Thyroid gland (tissue), 4 donors: ENCODE measurements around the gene SDC4. TPM values are rescaled to one million over a fixed set of nuclear protein-coding genes. Genes with fewer than 3 reads are reported as not detected.
A peak's percentile ranks its signal among the peaks of the same experiment; 100 is the strongest.

Experiments used
- DNase-seq, 2 donors: peaks; one replicate each; pipeline ENCODE4 v3.0.0-alpha.2; 2019
- H3K27ac ChIP-seq, 3 donors: fragments of 200-600 bp; sonication (generic); 1 replicate in 2 of 3; 2 replicates in 1 of 3; pipeline ENCODE4 v1.5.1; 2016 to 2019; ENCODE audit warnings: mild to moderate bottlenecking in 1 of 3, moderate library complexity in 1 of 3
- H3K27me3 ChIP-seq: fragments of 200-600 bp; sonication (generic); one replicate; pipeline ENCODE4 v1.5.1; 2019
- H3K36me3 ChIP-seq, 2 donors: fragments of 200-600 bp; sonication (generic); one replicate each; pipeline ENCODE4 v1.5.1; 2016 to 2019
- H3K4me1 ChIP-seq, 2 donors: fragments of 200-600 bp; sonication (generic); one replicate each; pipeline ENCODE4 v1.5.1; 2017 to 2019
- H3K4me3 ChIP-seq, 3 donors: fragments of 200-600 bp; sonication (generic); replicated peaks in 1 of 3; 1 replicate in 2 of 3; 2 replicates in 1 of 3; pipeline ENCODE4 v1.5.1; 2016; ENCODE audit warnings: mild to moderate bottlenecking in 1 of 3
- H3K9me3 ChIP-seq: fragments of 200-600 bp; sonication (generic); one replicate; pipeline ENCODE4 v1.5.1; 2017
- POLR2A ChIP-seq, 2 donors: fragments of 450-650 bp; IDR thresholded peaks; one replicate each; pipeline ENCODE4 v1.6.1; 2017; ENCODE audit warnings: antibody characterized with exemption in 2 of 2, mild to moderate bottlenecking in 2 of 2, moderate library complexity in 1 of 2
- WGBS, 2 donors: methylation state at CpG; one replicate each; pipeline ENCODE4 v1.1.5; 2017; 5-methylcytosine and 5-hydroxymethylcytosine counted together
- intact Hi-C: fragments of 100-400 bp; cut with DNase I; formaldehyde crosslinking; loops from one replicate; pipeline ENCODE4 v1.15.1; 2023
- total RNA-seq, 4 donors: library from RNA; depleted of rRNA; stranded (reverse); fragments of >200 nt; gene quantifications; one replicate each; pipeline ENCODE4 v1.2.3, GENCODE V29; 2016
- TF ChIP-seq, protein P1 (sequence below), 6 experiments: fragments of 200-600 bp in 3 of 6; fragments of 450-650 bp in 3 of 6; sonication (generic) in 3 of 6; IDR thresholded peaks; one replicate each; pipeline ENCODE4 v1.5.1; 2016 to 2019; ENCODE audit warnings: antibody characterized with exemption in 6 of 6, mild to moderate bottlenecking in 2 of 6, inconsistent platforms in 1 of 6, moderate library complexity in 1 of 6

The SDC4 gene
- total RNA-seq, 4 donors from 2014 or later, result 35.5 to 101 (median 63.3) TPM

DNA sequence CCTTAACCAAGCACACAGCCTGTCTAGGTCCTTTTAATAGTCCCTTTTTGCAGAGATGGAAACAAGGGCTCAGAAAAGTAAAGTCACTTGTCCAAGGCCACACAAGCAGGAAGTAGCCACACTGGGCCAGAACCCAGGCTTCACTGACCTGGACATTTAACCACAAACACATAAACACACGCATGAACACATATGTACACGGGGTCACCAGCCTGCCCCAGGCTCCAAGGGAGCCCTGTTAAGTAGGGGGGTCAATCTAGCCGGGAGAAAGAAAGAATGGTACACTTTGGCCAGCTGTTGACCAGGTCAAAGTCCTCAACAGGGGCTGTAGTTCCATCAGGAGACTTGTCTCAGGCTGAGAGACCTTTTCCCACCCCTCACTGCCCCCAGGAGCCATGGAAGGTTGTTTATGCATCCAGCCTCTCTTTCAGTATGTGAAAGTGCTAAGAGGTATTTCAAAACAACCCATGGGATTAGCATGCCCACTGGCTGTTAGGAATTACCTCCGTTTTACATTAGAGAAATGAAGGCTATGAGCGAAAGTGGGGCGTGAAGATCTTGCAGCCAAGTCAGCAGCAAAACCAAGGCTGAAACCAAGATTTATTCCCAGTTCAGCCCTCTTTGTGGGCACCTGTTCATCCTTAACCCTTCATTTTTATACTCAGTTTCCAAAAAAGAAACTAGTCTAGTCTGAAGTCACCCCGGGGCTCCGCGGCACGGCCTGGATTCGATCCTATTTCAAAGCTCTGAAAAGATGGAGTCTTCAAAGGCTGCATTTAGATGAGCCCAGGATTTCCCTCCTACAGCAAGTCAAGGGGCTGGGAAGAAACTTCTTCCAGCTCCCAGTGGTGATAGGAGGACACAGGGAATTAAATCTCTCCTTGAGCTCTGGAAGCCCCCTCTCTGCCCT, 9.8 kb downstream of the SDC4 start:
- no peak for TF ChIP-seq POLR2A (IDR thresholded peaks at IDR 0.05)
- TF ChIP-seq, protein P1, sequence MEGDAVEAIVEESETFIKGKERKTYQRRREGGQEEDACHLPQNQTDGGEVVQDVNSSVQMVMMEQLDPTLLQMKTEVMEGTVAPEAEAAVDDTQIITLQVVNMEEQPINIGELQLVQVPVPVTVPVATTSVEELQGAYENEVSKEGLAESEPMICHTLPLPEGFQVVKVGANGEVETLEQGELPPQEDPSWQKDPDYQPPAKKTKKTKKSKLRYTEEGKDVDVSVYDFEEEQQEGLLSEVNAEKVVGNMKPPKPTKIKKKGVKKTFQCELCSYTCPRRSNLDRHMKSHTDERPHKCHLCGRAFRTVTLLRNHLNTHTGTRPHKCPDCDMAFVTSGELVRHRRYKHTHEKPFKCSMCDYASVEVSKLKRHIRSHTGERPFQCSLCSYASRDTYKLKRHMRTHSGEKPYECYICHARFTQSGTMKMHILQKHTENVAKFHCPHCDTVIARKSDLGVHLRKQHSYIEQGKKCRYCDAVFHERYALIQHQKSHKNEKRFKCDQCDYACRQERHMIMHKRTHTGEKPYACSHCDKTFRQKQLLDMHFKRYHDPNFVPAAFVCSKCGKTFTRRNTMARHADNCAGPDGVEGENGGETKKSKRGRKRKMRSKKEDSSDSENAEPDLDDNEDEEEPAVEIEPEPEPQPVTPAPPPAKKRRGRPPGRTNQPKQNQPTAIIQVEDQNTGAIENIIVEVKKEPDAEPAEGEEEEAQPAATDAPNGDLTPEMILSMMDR (IDR thresholded peaks at IDR 0.05), result no peak
- no peaks in the 10 kb centered on the region for H3K9me3 ChIP-seq
- 89 to 90% methylated on average over 11 of the region's 11 CpGs for WGBS, 2 donors
- intact Hi-C loops, result no loop called here
- no peaks in the 10 kb centered on the region for H3K27me3 ChIP-seq
- peaks cover 3 to 4% of the 10 kb centered on the region in 2 donors for H3K36me3 ChIP-seq
- DNase-seq, result no peak
- H3K27ac ChIP-seq, result peak overlapping the region; percentile 79 to 97 (median 93)
- no peak overlapping the region for H3K4me3 ChIP-seq
- peaks cover 66 to 74% of the 10 kb centered on the region in 2 donors for H3K4me1 ChIP-seq

DNA sequence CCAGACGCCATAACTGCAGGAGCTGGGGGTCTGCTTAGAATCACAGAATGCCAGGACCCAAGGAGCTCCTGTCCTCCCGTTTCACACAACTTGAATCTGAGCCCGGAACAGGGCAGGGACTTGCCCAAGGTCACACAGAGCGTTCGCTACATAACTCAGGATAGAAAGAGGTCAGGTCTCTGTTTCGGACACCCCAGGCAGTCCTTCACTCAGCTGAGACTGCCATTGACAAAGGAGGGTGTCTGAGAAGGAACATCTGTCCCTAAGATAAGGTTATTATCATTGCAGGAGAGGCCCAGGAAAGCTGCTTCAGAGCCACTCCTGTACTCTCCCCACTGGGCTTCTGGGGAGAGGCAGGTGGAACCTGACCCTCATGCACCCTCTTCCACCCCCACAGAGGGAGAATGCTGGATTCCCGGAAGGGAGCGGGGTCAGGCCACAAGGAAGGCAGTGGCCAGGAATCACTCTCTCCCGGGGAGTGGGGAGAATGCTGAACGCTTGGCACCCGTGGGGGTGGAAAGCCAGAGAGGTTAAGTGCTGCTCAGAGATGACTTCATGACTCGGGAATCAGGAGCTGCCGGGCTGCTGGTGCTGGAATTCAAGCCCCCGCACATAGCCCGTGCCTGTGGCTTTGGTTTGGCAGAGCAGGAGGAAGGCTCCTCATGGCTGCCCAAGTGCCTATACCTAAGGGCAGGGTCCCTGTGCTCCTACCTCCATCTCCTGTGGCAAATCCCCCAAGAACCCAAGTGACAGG, 10.7 kb downstream of the SDC4 start:
- TF ChIP-seq, protein P1 (IDR thresholded peaks at IDR 0.05), result no peak
- TF ChIP-seq POLR2A (IDR thresholded peaks at IDR 0.05), result peak in 1 of 2 donors; percentile 50
- DNase-seq, result peak; percentile 87 to 90
- intact Hi-C loops, result no loop called here
- peaks cover 57 to 66% of the 10 kb centered on the region in 2 donors for H3K4me1 ChIP-seq
- H3K4me3 ChIP-seq, result no peak overlapping the region
- no peaks in the 10 kb centered on the region for H3K27me3 ChIP-seq
- H3K9me3 ChIP-seq, result no peaks in the 10 kb centered on the region
- H3K36me3 ChIP-seq, result peaks cover 8% of the 10 kb centered on the region in 2 donors
- WGBS, 2 donors, result 41 to 60% methylated on average over 12 to 15 of the region's 15 CpGs
- peak overlapping the region; percentile 79 to 97 (median 93) for H3K27ac ChIP-seq

DNA sequence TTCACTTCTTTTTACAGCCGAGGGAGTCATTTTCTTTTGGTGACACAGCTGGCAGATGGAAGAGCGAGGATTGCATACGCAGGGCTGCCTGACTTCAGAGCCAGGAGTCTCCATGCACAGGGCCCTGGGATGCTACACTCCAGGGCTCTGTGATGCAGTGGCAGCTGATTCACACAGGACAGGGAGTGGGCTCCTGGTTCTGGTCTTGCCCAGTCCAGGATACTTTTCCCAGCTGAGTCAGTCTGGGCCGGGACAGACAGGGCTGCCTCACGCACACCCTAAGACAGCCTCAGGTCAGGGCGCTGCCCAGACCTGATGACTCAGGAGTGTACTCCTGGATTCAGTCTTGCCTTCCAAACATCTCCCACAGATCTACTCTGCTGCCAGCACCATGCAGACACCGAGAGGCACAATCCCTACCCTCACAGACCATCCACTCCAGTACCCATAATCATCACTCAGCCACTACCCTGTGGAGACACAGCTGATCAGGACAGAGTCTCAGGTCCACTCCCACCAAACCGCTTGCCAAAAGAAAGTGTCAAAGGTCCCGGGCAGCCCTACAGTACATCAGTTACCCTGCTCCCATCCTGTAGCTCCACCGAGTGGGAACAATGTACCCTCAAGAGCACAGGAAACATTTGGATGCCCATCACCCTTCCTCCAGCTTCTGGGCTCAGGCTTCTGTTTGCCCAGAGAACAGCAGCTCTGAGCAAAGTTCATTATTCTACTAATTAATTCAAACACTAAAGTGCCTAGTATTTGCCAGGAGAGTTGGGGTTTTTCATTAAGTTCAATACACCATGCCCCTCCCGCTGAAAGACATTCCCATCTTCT, 11.5 kb downstream of the SDC4 start:
- Histone ChIP-seq H3K36me3 (peaks cover 10 to 12% of the 10 kb centered on the region in 2 donors), H3K27me3 (no peaks in the 10 kb centered on the region), H3K27ac (peak overlapping the region; percentile 79 to 97 (median 93)), H3K4me1 (peaks cover 53 to 59% of the 10 kb centered on the region in 2 donors), H3K4me3 (no peak overlapping the region), H3K9me3 (no peaks in the 10 kb centered on the region)
- 71 to 82% methylated on average over 11 of the region's 11 CpGs for WGBS, 2 donors
- TF ChIP-seq, protein P1 (IDR thresholded peaks at IDR 0.05), result no peak
- peak in 1 of 2 donors; percentile 38 for TF ChIP-seq POLR2A (IDR thresholded peaks at IDR 0.05)
- intact Hi-C loops, result no loop called here
- DNase-seq, result peak; percentile 71 to 72

DNA sequence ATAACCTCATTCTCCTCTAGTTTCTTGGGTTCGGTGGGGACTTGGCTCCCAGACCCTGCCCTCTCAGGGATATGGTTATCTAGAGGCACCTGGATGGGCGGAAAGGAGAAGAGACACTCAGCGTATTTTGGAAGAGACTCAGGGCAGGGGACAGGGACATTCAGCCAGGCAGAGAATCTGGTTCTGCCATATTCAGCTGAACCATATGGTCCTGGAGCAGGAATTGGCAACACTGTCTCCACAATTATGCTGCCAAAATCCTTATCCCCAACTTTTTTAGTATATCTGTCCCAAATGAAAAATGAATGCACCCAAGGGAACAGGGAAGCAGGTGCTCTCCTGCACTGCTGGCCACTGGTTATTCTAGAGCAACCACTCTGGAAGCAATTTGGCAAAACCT, 17.7 kb downstream of the SDC4 start:
- H3K9me3 ChIP-seq, result no peaks in the 10 kb centered on the region
- peaks cover 0 to 4% of the 10 kb centered on the region in 2 donors for H3K4me1 ChIP-seq
- H3K36me3 ChIP-seq, result peaks cover 54 to 55% of the 10 kb centered on the region in 2 donors
- 88 to 100% methylated on average over 3 of the region's 3 CpGs for WGBS, 2 donors
- H3K27me3 ChIP-seq, result no peaks in the 10 kb centered on the region
- intact Hi-C loops, result no loop called here
- no peak for TF ChIP-seq POLR2A (IDR thresholded peaks at IDR 0.05)
- TF ChIP-seq, protein P1 (IDR thresholded peaks at IDR 0.05), result no peak
- DNase-seq, result no peak
- H3K27ac ChIP-seq, result peak overlapping the region in 1 of 3 donors; percentile 12
- H3K4me3 ChIP-seq, result no peak overlapping the region
